Measurements from ENCODE around the gene LMX1A.

LMX1A gene

GRCh38 chr1:165182975-165183374 is 173.5 kb downstream of the LMX1A start:
- FAIRE-seq (no peak), DNase-seq (ENCODE audit: extremely low spot score, insufficient read length, low read depth) (no peak)

- FAIRE-seq (no peak), DNase-seq (ENCODE audit: extremely low spot score, insufficient read length, low read depth) (no peak)
These were observed 177.2 kb downstream of the LMX1A start for GRCh38 chr1:165179306-165179705.

GRCh38 chr1:165174491-165174890 is 182.0 kb downstream of the LMX1A start:
- no peak for DNase-seq (ENCODE audit: extremely low spot score, insufficient read length, low read depth)
- no peak for FAIRE-seq

- DNase-seq (ENCODE audit: extremely low spot score, insufficient read length, low read depth) (no peak), FAIRE-seq (no peak)
These were observed 182.7 kb downstream of the LMX1A start for GRCh38 chr1:165173818-165174217.

GRCh38 chr1:165173409-165173808 is 183.1 kb downstream of the LMX1A start:
- no peak for DNase-seq (ENCODE audit: extremely low spot score, insufficient read length, low read depth)
- FAIRE-seq, result no peak

GRCh38 chr1:165172666-165173065 is 183.8 kb downstream of the LMX1A start:
- no peak for DNase-seq (ENCODE audit: extremely low spot score, insufficient read length, low read depth)
- no peak for FAIRE-seq

- DNase-seq (ENCODE audit: extremely low spot score, insufficient read length, low read depth) (no peak), FAIRE-seq (no peak)
These were observed 186.8 kb downstream of the LMX1A start for GRCh38 chr1:165169729-165170128.

GRCh38 chr1:165169028-165169427 is 187.5 kb downstream of the LMX1A start:
- FAIRE-seq (no peak), DNase-seq (ENCODE audit: extremely low spot score, insufficient read length, low read depth) (no peak)

- no peak for FAIRE-seq
- no peak for DNase-seq (ENCODE audit: extremely low spot score, insufficient read length, low read depth)
These were observed 188.0 kb downstream of the LMX1A start for GRCh38 chr1:165168467-165168866.

- DNase-seq (ENCODE audit: extremely low spot score, insufficient read length, low read depth) (no peak), FAIRE-seq (no peak)
These were observed 193.8 kb downstream of the LMX1A start for GRCh38 chr1:165162671-165163241.

- FAIRE-seq, result no peak
- no peak for DNase-seq (ENCODE audit: extremely low spot score, insufficient read length, low read depth)
These were observed 195.4 kb downstream of the LMX1A start for GRCh38 chr1:165161130-165161529.

- no peak for DNase-seq (ENCODE audit: extremely low spot score, insufficient read length, low read depth)
- no peak for FAIRE-seq
These were observed 203.3 kb downstream of the LMX1A start for GRCh38 chr1:165153182-165153581.

GRCh38 chr1:165152727-165153126 is 203.8 kb downstream of the LMX1A start:
- FAIRE-seq (no peak), DNase-seq (ENCODE audit: extremely low spot score, insufficient read length, low read depth) (no peak)

- no peak for DNase-seq (ENCODE audit: extremely low spot score, insufficient read length, low read depth)
- no peak for FAIRE-seq
These were observed 204.4 kb downstream of the LMX1A start for GRCh38 chr1:165152109-165152508.
